GM23248 (cell line): Measurements from ENCODE around the gene NFX1.

Experiments used
- EZH2 ChIP-seq: fragments of 200-600 bp; sonication (generic); IDR thresholded peaks from 2 replicates; pipeline ENCODE4 v1.6.1; 2018; ENCODE audit warnings: antibody characterized with exemption, mild to moderate bottlenecking; ENCODE audit not compliant: insufficient read depth, poor library complexity, severe bottlenecking
- EZH2phosphoT487 ChIP-seq: fragments of 200-600 bp; sonication (generic); IDR thresholded peaks from 2 replicates; pipeline ENCODE4 v1.6.1; 2018; ENCODE audit warnings: antibody characterized with exemption, moderate library complexity, mild to moderate bottlenecking, low read depth; ENCODE audit not compliant: insufficient read depth

DNA sequence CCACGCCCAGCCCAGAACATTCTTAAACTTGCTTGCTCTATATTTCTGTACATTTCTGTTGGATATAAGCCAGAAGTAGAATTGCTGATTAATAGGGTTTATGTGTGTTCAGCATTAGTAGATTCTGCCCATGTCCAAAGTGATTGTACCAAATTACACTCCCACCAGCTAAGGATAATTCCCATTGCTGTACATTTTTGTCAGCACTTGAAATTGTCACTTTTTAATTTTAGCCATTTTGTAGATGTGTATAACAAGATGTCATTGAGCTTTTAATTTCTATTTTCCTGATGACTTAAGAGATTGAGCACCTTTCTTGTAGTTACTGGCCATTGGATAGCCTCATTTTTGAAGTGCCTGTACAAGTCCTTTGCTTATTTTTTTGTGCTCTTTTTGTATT, 65.6 kb downstream of the NFX1 start:
- TF ChIP-seq EZH2 (no peak), EZH2phosphoT487 (no peak)
